Measurements from ENCODE around the gene CDH4.

CDH4 gene

DNA sequence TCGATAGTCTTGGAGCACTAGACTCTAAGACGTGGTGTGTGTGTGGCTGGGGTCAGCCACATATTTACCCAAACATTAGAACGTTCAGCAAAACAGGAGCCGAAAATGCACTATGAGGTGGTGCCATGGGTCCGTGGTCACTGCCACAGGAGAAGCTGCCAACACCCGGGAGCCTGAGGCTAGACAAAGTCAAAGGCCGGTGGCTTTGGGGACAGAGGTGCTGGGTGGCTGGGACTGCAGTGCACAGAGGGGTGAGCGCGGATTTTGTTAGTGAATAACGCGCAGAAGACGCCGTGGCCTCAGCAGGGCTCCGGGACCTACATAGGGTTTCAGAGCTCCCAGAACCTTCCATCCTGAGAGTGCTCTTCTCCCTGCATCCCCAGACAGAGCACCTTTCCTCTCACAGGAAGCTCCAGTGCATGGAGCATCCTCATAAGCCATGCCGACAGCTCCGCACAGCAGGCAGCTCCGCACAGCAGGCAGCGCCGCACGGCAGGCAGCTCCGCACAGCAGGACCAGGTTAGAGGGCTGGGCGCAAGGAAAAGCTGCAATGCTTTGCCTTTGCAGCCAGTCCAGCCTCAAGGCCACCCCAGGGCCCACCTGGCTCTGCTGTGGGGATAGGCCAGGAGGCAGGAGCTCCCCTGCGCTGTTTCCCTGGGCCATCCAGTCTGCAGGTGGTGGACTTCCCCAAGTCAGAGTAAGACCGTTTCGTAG lies 509.5 kb downstream of the CDH4 start:
- TF ChIP-seq CTCF (IDR thresholded peaks at IDR 0.05; ENCODE audit: insufficient read depth, low read length, missing control alignments): no peak
- ChIA-PET POLR2A (no interaction called here), CTCF (interaction anchor here (0.9 kb wide), 1 partner anchor 8 kb away, joined by 3 read pairs; no protein-coding TSS in a partner anchor)
- DNase-seq (ENCODE audit: low read depth, low spot score): no peak
- H3K4me3 ChIP-seq (ENCODE audit: low read depth, low read length): no peak overlapping the region

GRCh38 chr20:61762167-61762710 lies 510.2 kb downstream of the CDH4 start:
- ChIA-PET CTCF (interaction anchor here (0.9 kb wide), 1 partner anchor 9 kb away, joined by 3 read pairs; no protein-coding TSS in a partner anchor), POLR2A (no interaction called here)
- no peak overlapping the region for H3K4me3 ChIP-seq (ENCODE audit: low read depth, low read length)
- TF ChIP-seq CTCF (IDR thresholded peaks at IDR 0.05; ENCODE audit: insufficient read depth, low read length, missing control alignments): no peak
- no peak for DNase-seq (ENCODE audit: low read depth, low spot score)

- no peak overlapping the region for H3K4me3 ChIP-seq (ENCODE audit: low read depth, low read length)
- no peak for DNase-seq (ENCODE audit: low read depth, low spot score)
- ChIA-PET CTCF (no interaction called here), POLR2A (no interaction called here)
- no peak for TF ChIP-seq CTCF (IDR thresholded peaks at IDR 0.05; ENCODE audit: insufficient read depth, low read length, missing control alignments)
These were observed 511.1 kb downstream of the CDH4 start for GRCh38 chr20:61762886-61763739.

DNA sequence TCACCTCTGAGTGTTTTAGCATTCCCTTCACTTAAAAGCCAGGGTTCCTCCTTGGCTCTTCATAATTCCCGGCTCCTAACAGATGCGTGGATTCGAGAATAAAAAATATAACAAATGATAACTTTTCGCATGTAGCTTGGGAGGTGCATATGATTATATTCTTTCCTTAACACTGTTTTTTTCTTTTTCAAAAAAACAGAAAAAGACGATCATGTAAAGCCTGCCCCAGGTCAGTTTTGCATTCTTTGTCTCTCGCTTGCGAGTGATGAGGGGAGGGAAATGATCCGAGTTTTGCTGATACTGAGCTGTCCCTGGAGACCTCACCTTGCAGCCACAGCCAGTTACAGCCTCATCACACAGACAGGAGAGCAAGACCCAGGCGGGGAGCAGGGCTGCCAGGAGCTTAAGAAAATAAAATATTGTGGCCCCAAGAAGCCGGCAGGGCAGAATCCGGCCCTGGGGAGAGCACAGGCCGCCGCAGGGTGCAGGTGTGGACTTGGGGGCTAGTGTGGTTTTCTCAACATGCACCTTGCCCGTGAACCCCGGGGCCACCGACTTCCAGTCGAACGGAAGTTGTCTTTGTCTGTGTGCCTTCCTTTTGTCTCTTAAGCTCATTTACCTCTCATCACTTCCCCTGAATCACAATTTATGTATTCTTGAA lies 511.8 kb downstream of the CDH4 start:
- H3K4me3 ChIP-seq (ENCODE audit: low read depth, low read length): no peak overlapping the region
- ChIA-PET CTCF (no interaction called here), POLR2A (no interaction called here)
- no peak for DNase-seq (ENCODE audit: low read depth, low spot score)
- TF ChIP-seq CTCF (IDR thresholded peaks at IDR 0.05; ENCODE audit: insufficient read depth, low read length, missing control alignments): no peak

DNA sequence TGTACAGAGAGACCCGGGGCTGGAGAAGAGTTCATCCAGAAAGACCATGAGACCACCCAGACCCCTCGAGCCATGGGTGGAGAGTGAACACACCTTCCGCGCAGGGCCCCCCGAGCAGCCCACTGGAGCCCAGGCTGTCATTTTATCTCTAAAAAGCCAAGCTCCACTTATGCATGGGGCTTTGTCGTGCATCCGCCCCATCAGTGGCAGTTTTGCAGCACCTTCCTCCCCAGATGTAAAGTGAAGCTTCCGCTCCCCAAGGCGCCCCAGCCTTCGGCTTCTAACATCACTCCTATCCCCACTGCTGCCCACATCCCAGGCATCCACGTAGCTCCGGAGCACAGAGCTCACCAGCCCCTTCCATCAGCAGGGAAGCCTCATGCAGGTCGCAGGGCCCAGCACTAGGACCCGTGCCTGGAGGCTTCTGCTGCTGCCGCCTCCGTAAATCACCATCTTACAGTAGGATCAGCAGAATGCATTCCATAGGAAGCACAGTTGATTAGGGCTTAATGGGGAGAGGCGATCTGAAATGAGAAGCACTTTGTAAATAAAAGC lies 512.5 kb downstream of the CDH4 start:
- TF ChIP-seq CTCF (IDR thresholded peaks at IDR 0.05; ENCODE audit: insufficient read depth, low read length, missing control alignments): no peak
- H3K4me3 ChIP-seq (ENCODE audit: low read depth, low read length): no peak overlapping the region
- ChIA-PET CTCF (no interaction called here), POLR2A (no interaction called here)
- no peak for DNase-seq (ENCODE audit: low read depth, low spot score)

All from AG04449 (cell line).